Inflammatory macrophage (primary cell): Measurements from ENCODE around the gene AVPR1A.
"Not testable (repeated sequence)": the region's sequence is repeated elsewhere in the genome, so short reads cannot be mapped to it uniquely, and the experiment has no call there.

ENCODE experiments used
- DNase-seq, 2 donors: peaks; one replicate each; pipeline ENCODE4 v3.0.0-alpha.2; 2020 to 2022
- total RNA-seq, 18 experiments: gene quantifications; one replicate each; lab custom pipeline; 2026; ENCODE audit warnings: mixed read lengths in 6 of 18, inconsistent platforms in 2 of 18; lab: John Stamatoyannopoulos, UW

AVPR1A gene
- total RNA-seq, result 0 to 0.18 (median 0) reads per million in 18 experiments

DNA sequence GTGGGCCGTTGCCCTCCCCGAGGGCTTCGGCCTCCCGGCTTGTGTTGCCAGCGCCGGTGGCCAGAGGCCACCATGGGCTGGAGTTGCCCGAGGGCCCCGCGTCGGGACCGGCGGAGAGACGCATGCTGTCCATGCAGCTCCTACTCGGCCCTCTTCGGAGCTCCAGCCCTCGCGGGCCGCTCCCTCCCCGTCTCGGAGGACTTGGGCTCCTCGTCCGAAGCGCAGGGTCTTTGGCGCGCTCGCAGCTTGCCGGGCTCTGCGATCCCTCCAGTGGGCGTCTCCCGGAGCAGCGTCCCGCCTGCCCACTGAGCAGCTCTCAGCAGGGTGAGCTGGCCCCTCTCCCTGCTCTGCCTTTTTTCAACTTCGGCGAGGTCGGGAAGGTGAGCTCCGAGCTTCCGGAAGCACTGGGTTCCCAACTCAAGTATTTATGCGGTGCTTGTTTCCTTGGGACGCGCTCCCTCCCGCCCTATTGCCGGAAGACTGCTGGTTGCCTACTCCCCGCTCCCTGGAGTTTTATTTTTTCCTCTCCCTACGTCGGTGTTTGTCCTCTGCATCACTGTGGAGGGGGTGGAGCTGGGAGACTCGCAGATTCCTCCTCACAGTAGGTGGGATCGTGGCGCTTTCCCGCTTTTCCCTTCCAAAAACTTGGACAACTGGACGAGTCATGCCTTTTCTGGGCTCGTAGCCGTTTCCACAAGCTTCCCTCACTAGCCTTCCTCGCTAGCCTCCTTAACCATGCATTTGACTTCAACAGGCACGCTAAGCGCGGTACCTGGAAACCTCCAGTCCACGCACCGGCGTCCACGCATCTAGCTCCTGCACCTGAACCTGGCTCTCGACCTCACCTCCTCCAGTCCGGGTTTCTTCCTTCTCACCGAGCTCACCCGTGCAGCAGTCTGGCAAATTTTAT lies at the start of gene AVPR1A:
AVPR1A (minus strand) TSS at position 489 of the 910 bp plus-strand sequence; CDS start at position 124, 365 bp downstream.
- no peak for DNase-seq

DNA sequence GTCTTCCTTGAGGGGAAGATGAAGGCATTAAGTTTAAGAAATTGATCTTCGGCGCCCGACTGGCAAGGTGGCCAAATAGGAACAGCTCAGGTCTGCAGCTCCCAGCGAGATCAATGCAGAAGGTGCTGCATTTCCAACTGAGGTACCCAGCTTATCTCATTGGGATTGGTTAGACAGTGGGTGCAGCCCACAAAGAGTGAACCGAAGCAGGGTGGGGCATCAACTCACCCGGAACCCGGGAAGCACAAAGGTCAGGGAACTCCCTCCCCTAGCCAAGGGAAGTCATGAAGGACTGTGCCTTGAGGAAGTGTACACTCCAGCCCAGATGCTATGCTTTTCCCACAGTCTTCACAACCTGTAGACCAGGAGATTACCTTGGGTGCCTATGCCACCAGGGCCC lies 45.2 kb upstream of the AVPR1A start:
- DNase-seq, result no peak

- DNase-seq, result no peak
Observed at GRCh38 chr12:63179224-63179623, 28.2 kb upstream of the AVPR1A start.

DNA sequence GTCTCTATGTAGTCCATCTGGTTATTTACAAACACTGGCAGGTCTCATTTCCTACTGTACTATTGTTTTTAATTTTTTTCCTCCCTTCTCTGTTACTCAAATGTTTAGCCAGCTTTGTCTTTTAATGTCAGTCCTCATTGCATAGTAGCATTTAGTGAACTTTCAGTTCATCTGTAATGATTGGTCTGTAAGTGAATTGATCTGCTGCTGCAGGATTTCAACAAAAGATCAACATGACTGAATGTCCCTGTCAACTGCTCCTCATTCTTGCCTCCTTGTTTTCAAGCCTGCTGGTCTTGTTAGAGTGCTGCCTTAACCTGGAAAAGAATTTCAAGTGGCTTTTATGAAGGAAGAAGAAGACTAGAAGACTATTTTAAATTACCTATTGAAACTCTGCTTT lies 19.3 kb upstream of the AVPR1A start:
- DNase-seq, result no peak

DNA sequence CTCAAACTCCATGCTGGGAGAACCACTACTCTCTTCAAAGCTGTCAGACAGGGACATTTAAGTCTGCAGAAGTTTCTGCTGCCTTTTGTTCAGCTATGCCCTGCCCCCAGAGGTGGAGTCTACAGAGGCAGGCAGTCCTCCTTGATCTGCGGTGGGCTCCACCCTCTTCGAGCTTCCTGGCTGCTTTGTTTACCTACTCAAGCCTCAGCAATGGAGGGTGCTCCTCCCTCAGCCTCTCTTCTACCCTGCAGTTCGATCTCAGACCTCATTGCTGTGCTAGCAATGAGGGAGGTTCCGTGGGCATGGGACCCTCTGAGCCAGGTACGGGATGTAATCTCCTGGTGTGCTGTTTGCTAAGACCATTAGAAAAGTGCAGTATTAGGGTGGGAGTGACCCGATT lies 16.7 kb upstream of the AVPR1A start:
- DNase-seq, result not testable (repeated sequence)

DNA sequence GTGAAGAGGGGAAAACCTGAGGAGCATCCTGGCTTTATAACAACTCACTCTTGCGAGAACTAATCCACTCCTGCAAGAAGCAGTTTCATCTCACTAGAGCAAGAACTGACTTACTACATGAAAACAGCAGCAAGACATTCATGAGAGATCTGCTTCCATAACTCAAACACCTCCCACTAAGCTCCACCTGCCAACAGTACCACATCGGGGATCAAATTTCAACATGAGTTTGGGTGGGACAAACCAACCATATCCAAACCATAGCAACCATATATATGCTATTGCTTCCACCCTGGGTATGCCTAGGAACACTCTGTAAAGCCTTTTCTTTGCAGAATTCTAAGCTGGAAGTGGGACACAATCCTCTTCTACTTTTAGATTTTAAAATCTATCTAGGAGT lies 13.9 kb upstream of the AVPR1A start:
- no peak for DNase-seq

- DNase-seq, result no peak
Observed at GRCh38 chr12:63163541-63163940, 12.5 kb upstream of the AVPR1A start.

DNA sequence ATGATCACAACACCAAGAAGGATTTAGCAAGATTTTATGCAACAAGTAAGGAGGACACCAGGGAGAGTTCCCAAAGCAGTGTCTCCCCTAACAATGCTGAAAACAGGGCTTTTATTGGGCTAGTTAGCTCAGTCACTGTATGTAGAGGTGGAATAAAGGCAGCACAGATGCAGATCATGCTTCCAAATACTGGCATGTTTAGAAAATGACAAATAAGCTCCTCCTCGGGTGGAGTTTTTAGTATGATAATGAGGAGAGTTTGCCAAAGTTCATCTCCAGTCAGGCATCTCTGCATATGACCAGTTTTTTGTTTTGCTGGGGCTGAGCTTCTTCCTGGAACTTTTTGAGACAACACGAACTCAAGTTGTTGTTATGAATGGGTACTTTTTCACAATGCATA lies 4.4 kb upstream of the AVPR1A start:
- no peak for DNase-seq

GRCh38 chr12:63154560-63154959 lies 3.6 kb upstream of the AVPR1A start:
- no peak for DNase-seq

- no peak for DNase-seq
Observed at GRCh38 chr12:63152321-63152700, 1.3 kb upstream of the AVPR1A start.

DNA sequence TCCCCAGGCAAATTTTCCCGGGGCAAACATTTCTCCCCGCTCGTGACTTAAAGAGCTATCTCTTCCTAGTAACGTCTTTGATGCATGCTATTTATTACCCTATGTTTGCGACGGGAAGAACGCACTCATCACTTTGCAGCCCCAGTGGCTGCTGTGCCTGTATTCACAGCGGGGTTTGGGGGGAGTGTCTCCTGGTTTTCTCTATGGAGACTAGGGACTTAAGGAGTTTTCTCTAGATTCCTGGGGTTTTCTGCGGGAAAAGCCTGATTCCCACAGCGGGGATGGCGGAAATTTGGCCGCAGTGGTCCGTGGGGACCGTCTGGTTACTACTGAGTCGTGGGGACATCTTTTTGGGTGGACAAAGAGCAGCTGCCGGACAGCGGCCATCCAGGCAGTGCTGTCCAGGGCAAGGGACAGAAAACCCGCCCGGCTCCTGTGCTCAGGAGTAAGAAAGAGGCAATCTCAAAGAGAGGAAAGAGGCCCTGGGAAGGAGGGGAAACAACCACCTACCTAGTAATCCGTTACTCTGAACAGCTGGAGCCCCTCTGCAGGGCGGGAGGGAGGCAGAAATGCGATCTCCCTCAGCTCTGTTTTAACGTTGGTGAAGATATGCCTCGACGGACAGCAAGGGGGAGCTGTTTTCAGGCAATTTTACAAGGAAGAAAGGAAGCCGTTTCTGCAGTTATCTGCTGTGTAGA lies 771 bp upstream of the AVPR1A start:
- peak; percentile 32 to 37 for DNase-seq

DNA sequence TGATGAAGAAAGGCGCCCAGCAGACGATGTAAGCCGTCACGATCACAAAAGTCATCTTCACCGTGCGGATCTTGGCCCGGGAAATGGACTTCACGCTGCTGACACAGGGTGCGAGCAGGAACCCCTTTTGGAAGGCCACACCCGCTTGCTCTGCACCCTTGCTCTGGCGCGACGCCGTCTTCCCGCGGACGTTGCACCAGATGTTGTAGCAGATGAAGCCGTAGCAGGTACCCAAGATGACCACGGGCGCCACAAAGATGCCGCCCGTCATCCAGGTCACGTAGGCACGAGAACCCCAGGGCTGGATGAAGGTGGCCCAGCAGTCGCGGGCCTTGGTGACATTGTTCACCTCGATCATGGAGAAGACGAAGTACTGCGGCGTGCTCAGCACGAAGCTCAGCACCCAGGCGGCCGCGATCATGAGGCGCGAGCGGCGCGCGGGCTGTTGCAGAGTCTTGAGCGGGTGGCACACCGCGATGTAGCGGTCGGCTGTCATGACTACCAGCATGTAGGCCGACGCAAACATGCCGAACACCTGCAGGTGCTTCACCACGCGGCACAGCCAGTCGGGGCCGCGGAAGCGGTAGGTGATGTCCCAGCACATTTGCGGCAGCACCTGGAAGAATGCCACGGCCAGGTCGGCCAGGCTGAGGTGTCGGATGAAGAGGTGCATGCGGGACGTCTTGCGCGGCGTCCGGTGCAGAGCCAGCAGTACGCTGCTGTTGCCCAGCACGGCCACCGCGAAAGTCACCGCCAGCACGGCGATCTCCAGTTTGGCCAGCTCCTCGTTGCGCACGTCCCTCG lies 890 bp downstream of the AVPR1A start:
- no peak for DNase-seq

DNA sequence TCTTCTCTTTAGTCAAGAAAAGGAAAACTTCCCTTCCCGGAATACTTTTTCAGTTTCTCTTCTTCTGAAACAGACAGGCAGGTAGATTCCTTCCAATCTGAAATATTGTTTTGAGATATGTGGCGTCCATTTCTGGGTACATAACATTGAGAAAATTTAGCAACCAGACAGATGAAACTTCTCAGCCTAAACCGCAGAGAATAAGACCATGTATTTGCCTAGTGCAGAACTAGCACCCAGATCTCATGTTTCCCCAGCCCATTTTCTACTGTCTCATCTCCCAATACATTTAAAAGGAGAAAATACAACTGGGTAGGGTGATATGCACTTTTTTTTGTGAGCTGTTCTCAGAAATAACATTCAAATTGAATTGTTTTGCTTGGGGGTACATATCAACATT lies 6.4 kb downstream of the AVPR1A start:
- no peak for DNase-seq

DNA sequence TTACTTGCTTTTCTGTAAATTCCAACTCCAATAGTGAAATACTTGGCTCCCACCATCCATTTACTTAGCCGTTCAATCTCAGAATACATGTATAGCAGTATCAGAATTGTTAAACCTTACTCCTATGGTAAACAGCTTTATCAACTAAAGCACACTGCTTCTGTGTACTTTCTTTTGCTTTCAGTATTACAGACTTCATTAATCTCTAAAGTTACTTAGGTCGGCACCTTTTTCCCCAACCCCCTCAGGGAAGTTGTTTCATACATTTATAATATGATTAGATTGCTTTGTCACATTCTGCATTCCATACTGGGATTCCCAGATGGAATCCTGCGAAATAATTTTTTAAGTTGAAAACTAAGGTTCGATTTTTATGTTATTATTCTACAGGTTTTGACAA lies 12.5 kb downstream of the AVPR1A start:
- no peak for DNase-seq

GRCh38 chr12:63133981-63134380 lies 17.0 kb downstream of the AVPR1A start:
- no peak for DNase-seq

DNA sequence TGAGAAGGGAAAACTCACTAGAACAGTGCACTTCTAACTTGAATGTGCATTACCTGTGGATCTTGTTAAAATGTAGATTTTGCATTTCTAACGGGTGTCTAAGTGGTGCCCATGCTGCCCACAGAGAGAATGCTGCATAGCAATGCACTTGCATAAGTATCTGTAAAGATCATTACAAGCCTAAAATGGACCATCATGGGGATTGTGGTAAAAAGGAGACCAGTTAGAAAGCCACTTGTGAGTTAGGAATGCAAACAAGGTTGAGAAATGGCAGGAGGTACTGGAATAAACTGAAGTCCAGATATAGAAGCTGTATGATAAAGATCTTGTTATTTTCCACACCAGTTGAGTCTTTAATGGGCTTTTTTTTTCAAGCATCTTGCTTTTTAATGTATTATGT lies 18.8 kb downstream of the AVPR1A start:
- DNase-seq, result no peak

GRCh38 chr12:63129927-63130326 lies 21.1 kb downstream of the AVPR1A start:
- no peak for DNase-seq

- no peak for DNase-seq
Observed at GRCh38 chr12:63124778-63125177, 26.2 kb downstream of the AVPR1A start.

GRCh38 chr12:63103494-63104131 lies 47.4 kb downstream of the AVPR1A start:
- DNase-seq, result peak; percentile 15 to 22

GRCh38 chr12:63101920-63102319 lies 49.1 kb downstream of the AVPR1A start:
- DNase-seq, result no peak

DNA sequence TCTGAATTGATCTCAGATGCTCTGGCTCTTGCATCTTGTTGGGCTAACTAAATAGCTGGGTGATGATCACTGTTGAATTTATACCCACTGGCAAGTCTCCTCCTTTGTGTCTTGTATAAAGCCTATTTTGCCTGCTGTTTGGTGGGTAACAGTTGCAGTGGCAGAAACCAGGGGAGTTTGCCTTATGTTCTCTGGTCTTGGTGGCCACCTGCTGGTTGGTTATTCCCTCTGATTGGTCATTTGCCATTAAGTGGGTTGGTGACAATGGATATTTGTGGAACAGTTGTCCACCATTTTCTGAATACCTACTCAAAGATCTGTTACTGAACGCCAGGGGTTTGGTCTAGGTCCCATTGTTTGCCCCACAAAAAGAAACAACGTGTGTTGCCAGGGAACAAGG lies 52.1 kb downstream of the AVPR1A start:
- DNase-seq, result no peak

- no peak for DNase-seq
Observed at GRCh38 chr12:63095369-63095980, 55.5 kb downstream of the AVPR1A start.
